WERI-Rb-1 (cell line): ENCODE measurements around the gene NAGS.

Experiments used
- DNase-seq: peaks from one replicate; pipeline ENCODE4 v3.0.0-alpha.2; 2020
- H3K27ac ChIP-seq: fragments of 250-450 bp; sonication (Bioruptor Pico); 2 replicates; pipeline ENCODE4 v1.5.1; 2020; ENCODE audit warnings: mild to moderate bottlenecking, moderate library complexity
- H3K27me3 ChIP-seq: fragments of 250-450 bp; sonication (Bioruptor Pico); 2 replicates; pipeline ENCODE4 v1.5.1; 2021; ENCODE audit warnings: mild to moderate bottlenecking, low read depth, moderate library complexity; ENCODE audit not compliant: insufficient read depth, severe bottlenecking
- H3K36me3 ChIP-seq: fragments of 250-450 bp; sonication (Bioruptor Pico); 2 replicates; pipeline ENCODE4 v1.5.1; 2020; ENCODE audit warnings: mild to moderate bottlenecking, moderate library complexity
- H3K4me3 ChIP-seq: 2 replicates; pipeline ENCODE4 v1.5.1; 2011; ENCODE audit warnings: low read depth, mild to moderate bottlenecking, control low read depth, low read length
- H3K9me3 ChIP-seq: fragments of 250-450 bp; sonication (Bioruptor Pico); 2 replicates; pipeline ENCODE4 v1.5.1; 2021; ENCODE audit warnings: mild to moderate bottlenecking, moderate library complexity; ENCODE audit not compliant: severe bottlenecking
- CTCF ChIP-seq: IDR thresholded peaks from 2 replicates; pipeline ENCODE4 v1.5.1; 2011; ENCODE audit warnings: low read depth, mild to moderate bottlenecking, control low read depth, inconsistent platforms, low read length

Gene NAGS

GRCh38 chr17:43983196-43983514, 21.3 kb upstream of the NAGS start:
- Histone ChIP-seq H3K9me3 (no peaks in the 10 kb centered on the region), H3K27me3 (no peaks in the 10 kb centered on the region), H3K36me3 (no peaks in the 10 kb centered on the region), H3K27ac (no peak overlapping the region), H3K4me3 (peak overlapping the region; percentile 43; the same call in 1 of the 2 replicates)
- TF ChIP-seq CTCF, result no peak
- DNase-seq, result no peak

- TF ChIP-seq CTCF, result peak; percentile 75
- peak overlapping the region; percentile 43 for H3K4me3 ChIP-seq
- H3K27ac ChIP-seq, result no peak overlapping the region
- DNase-seq, result peak; percentile 36
- H3K27me3 ChIP-seq, result no peaks in the 10 kb centered on the region
- H3K9me3 ChIP-seq, result no peaks in the 10 kb centered on the region
- H3K36me3 ChIP-seq, result no peaks in the 10 kb centered on the region
Measured at GRCh38 chr17:43983515-43984411, 20.7 kb upstream of the NAGS start.

- H3K27ac ChIP-seq, result no peak overlapping the region
- no peaks in the 10 kb centered on the region for H3K9me3 ChIP-seq
- no peak for DNase-seq
- no peaks in the 10 kb centered on the region for H3K36me3 ChIP-seq
- H3K4me3 ChIP-seq, result no peak overlapping the region
- H3K27me3 ChIP-seq, result no peaks in the 10 kb centered on the region
- no peak for TF ChIP-seq CTCF
Measured at GRCh38 chr17:43984521-43984920, 19.9 kb upstream of the NAGS start.

GRCh38 chr17:43986225-43986981, 18.0 kb upstream of the NAGS start:
- no peaks in the 10 kb centered on the region for H3K9me3 ChIP-seq
- no peaks in the 10 kb centered on the region for H3K36me3 ChIP-seq
- no peak overlapping the region for H3K27ac ChIP-seq
- TF ChIP-seq CTCF, result no peak
- no peaks in the 10 kb centered on the region for H3K27me3 ChIP-seq
- DNase-seq, result no peak
- no peak overlapping the region for H3K4me3 ChIP-seq

DNA sequence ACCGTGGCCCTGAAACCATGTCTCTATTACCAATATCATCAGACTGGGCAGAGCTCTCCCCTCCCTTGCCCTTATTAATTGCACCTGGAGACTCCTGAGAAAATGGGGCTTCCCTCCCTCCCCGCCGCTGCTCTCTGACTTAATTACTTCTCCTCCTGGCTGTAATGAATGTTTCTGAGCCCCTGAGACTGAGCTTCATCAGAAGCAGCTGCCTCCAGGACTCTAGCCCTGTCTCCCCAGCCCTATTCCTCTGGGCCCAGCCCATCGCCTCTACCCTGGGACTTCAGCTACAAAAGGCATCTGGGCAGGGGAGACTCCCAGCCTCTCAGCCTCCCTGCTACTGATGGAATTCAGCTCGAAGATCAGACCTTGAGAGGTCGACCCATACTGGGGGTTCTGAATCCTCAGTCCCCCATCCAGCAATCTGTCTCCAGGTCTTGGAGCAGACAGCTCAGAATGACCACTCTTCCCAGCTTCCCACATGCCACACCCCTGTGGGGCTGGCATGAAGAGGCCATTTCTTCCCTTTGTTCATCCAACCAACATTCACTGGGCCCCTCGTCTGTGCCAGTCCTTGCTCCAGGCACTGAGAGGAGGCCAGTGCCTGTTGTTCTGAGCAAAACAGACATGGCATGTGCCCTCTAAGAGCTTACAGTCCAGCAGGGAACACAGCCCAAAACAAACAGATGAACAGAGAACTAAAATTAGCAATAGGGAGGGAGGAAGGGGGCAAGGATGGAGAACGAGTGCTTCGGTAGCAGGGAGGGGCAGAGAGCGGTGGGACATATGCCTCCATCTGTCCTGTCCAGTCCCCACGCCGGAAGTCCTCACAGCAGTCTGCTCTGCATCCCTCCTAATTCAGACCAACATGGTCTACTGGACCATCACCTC, 17.0 kb upstream of the NAGS start:
- DNase-seq, result no peak
- H3K4me3 ChIP-seq, result no peak overlapping the region
- H3K36me3 ChIP-seq, result no peaks in the 10 kb centered on the region
- no peak for TF ChIP-seq CTCF
- H3K27me3 ChIP-seq, result no peaks in the 10 kb centered on the region
- H3K27ac ChIP-seq, result no peak overlapping the region
- no peaks in the 10 kb centered on the region for H3K9me3 ChIP-seq
